Measurements from ENCODE around the gene TCEA2. TPM values are rescaled to one million over a fixed set of nuclear protein-coding genes. Genes with fewer than 3 reads are reported as not detected.

The TCEA2 gene
- total and polyA plus RNA-seq, 2 of the 13 experiments (the other 11 are each of a cell fraction or from before 2014, with no cell fraction given): 28.1 to 33.7 TPM

DNA sequence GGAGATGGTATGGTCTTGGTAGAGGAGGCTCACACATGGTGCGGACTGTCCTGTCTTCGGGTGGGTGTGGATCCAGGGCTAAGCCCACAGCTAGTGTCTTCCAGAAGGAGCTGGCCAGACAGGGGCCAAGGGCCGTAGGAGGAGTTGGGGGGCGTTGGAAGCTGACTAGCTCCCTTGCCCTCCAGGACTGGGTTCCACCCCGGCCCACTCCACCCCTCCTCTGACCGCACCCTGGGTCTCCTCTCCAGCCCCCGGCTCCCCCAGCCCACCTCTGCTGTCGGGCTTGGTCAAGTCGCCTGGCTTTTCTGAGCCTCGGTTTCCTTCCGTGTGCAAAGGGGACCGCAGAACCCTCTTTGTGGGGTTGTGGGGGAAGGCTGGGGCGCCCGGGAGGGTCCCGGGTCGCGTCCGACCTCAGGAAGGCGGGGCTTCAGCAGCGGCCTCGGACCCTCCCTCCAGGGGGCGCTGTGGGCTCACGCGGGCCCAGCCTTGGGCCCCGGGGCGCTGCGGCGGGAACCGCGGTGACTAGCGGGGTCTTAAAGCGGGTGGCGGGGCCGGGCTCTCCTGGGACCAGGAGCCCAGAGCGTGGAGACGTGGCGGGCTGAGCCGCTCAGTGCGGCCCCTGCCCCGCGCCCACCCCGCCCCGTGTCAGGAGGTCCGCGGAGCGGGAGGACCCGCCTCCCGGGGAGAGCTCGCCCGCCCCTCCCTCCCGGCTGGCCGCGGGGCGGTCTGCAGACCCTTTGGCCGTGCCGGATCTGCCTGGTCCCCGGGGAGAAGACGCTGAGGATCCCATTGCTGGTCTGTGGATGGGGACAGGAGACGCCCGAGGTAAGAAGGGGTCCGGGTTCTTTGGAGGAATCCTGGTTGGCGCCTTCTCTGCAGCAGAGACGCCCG, 39.0 kb downstream of the TCEA2 start (continued):
- TF ChIP-seq, protein P1, sequence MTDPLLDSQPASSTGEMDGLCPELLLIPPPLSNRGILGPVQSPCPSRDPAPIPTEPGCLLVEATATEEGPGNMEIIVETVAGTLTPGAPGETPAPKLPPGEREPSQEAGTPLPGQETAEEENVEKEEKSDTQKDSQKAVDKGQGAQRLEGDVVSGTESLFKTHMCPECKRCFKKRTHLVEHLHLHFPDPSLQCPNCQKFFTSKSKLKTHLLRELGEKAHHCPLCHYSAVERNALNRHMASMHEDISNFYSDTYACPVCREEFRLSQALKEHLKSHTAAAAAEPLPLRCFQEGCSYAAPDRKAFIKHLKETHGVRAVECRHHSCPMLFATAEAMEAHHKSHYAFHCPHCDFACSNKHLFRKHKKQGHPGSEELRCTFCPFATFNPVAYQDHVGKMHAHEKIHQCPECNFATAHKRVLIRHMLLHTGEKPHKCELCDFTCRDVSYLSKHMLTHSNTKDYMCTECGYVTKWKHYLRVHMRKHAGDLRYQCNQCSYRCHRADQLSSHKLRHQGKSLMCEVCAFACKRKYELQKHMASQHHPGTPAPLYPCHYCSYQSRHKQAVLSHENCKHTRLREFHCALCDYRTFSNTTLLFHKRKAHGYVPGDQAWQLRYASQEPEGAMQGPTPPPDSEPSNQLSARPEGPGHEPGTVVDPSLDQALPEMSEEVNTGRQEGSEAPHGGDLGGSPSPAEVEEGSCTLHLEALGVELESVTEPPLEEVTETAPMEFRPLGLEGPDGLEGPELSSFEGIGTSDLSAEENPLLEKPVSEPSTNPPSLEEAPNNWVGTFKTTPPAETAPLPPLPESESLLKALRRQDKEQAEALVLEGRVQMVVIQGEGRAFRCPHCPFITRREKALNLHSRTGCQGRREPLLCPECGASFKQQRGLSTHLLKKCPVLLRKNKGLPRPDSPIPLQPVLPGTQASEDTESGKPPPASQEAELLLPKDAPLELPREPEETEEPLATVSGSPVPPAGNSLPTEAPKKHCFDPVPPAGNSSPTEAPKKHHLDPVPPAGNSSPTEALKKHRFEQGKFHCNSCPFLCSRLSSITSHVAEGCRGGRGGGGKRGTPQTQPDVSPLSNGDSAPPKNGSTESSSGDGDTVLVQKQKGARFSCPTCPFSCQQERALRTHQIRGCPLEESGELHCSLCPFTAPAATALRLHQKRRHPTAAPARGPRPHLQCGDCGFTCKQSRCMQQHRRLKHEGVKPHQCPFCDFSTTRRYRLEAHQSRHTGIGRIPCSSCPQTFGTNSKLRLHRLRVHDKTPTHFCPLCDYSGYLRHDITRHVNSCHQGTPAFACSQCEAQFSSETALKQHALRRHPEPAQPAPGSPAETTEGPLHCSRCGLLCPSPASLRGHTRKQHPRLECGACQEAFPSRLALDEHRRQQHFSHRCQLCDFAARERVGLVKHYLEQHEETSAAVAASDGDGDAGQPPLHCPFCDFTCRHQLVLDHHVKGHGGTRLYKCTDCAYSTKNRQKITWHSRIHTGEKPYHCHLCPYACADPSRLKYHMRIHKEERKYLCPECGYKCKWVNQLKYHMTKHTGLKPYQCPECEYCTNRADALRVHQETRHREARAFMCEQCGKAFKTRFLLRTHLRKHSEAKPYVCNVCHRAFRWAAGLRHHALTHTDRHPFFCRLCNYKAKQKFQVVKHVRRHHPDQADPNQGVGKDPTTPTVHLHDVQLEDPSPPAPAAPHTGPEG (CRISPR knock-in tag; IDR thresholded peaks at IDR 0.05): no peak
- no peak for TF ChIP-seq ZNF788 (CRISPR knock-in tag; IDR thresholded peaks at IDR 0.05; ENCODE audit: borderline replicate concordance)
- no peak for TF ChIP-seq GRHL1 (CRISPR knock-in tag; conservative IDR thresholded peaks at IDR 0.05)
- TF ChIP-seq CENPX (CRISPR knock-in tag; IDR thresholded peaks at IDR 0.05): no peak
- TF ChIP-seq, protein P2, sequence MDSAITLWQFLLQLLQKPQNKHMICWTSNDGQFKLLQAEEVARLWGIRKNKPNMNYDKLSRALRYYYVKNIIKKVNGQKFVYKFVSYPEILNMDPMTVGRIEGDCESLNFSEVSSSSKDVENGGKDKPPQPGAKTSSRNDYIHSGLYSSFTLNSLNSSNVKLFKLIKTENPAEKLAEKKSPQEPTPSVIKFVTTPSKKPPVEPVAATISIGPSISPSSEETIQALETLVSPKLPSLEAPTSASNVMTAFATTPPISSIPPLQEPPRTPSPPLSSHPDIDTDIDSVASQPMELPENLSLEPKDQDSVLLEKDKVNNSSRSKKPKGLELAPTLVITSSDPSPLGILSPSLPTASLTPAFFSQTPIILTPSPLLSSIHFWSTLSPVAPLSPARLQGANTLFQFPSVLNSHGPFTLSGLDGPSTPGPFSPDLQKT (CRISPR knock-in tag; IDR thresholded peaks at IDR 0.05; ENCODE audit: borderline replicate concordance): no peak
- TF ChIP-seq, protein P3, sequence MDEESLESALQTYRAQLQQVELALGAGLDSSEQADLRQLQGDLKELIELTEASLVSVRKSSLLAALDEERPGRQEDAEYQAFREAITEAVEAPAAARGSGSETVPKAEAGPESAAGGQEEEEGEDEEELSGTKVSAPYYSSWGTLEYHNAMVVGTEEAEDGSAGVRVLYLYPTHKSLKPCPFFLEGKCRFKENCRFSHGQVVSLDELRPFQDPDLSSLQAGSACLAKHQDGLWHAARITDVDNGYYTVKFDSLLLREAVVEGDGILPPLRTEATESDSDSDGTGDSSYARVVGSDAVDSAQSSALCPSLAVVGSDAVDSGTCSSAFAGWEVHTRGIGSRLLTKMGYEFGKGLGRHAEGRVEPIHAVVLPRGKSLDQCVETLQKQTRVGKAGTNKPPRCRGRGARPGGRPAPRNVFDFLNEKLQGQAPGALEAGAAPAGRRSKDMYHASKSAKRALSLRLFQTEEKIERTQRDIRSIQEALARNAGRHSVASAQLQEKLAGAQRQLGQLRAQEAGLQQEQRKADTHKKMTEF (CRISPR knock-in tag; IDR thresholded peaks at IDR 0.05): peak; percentile 55; the same call in 1 of the 2 replicates
- TF ChIP-seq PHF21A (CRISPR knock-in tag; IDR thresholded peaks at IDR 0.05): 0 out of 2 replicates have a peak, but pooled peaks have one; percentile 21
- peak; percentile 72 for TF ChIP-seq TFDP2 (CRISPR knock-in tag; IDR thresholded peaks at IDR 0.05)
- no peak for TF ChIP-seq SATB2 (CRISPR knock-in tag; IDR thresholded peaks at IDR 0.05)
- TF ChIP-seq ZFYVE20 (CRISPR knock-in tag; IDR thresholded peaks at IDR 0.05; ENCODE audit: borderline replicate concordance, low read depth): no peak
